GM18505 (cell line): Measurements from ENCODE around the gene GATA5.

Experiments used
- ATAC-seq: cut with Tn5 transposase; IDR thresholded peaks from one replicate; pipeline ENCODE4 v1.9.1; 2021; ENCODE audit not compliant: unreplicated experiment
- POLR2A ChIP-seq: IDR thresholded peaks from 4 replicates; pipeline ENCODE4 v1.6.1; 2011; ENCODE audit warnings: borderline replicate concordance; ENCODE audit not compliant: insufficient read depth, insufficient read length; ENCODE audit errors: extremely low read depth

Gene GATA5

GRCh38 chr20:62470001-62470400, 5.8 kb downstream of the GATA5 start:
- ATAC-seq: no peak
- TF ChIP-seq POLR2A: no peak

GRCh38 chr20:62469352-62469751, 6.4 kb downstream of the GATA5 start:
- TF ChIP-seq POLR2A: no peak
- ATAC-seq: no peak

GRCh38 chr20:62466806-62467537, 8.8 kb downstream of the GATA5 start:
- ATAC-seq: no peak
- no peak for TF ChIP-seq POLR2A

- no peak for ATAC-seq
- no peak for TF ChIP-seq POLR2A
Observed at GRCh38 chr20:62466072-62466760, 9.6 kb downstream of the GATA5 start.

GRCh38 chr20:62464990-62465389, 10.8 kb downstream of the GATA5 start:
- ATAC-seq: no peak
- TF ChIP-seq POLR2A: no peak

- TF ChIP-seq POLR2A: no peak
- no peak for ATAC-seq
Observed at GRCh38 chr20:62464425-62464770, 11.4 kb downstream of the GATA5 start.

- no peak for TF ChIP-seq POLR2A
- no peak for ATAC-seq
Observed at GRCh38 chr20:62463651-62464424, 12.0 kb downstream of the GATA5 start.

GRCh38 chr20:62462976-62463592, 12.7 kb downstream of the GATA5 start:
- no peak for TF ChIP-seq POLR2A
- no peak for ATAC-seq

GRCh38 chr20:62461834-62462233, 14.0 kb downstream of the GATA5 start:
- TF ChIP-seq POLR2A: no peak
- no peak for ATAC-seq

- TF ChIP-seq POLR2A: no peak
- no peak for ATAC-seq
Observed at GRCh38 chr20:62461157-62461556, 14.6 kb downstream of the GATA5 start.

- no peak for TF ChIP-seq POLR2A
- ATAC-seq: no peak
Observed at GRCh38 chr20:62460678-62461077, 15.1 kb downstream of the GATA5 start.

GRCh38 chr20:62459488-62459887, 16.3 kb downstream of the GATA5 start:
- TF ChIP-seq POLR2A: no peak
- ATAC-seq: no peak
